PC-3 (cell line): ENCODE results near the gene WDFY3. TPM values are rescaled to one million over a fixed set of nuclear protein-coding genes. Genes with fewer than 3 reads are reported as not detected.

ENCODE experiments used
- ATAC-seq: fragments of 200-7000 bp; cut with Tn5 transposase; 2 replicates; pipeline ENCODE4 v1.9.1; 2020; ENCODE audit warnings: mild to moderate bottlenecking, moderate library complexity
- BruUV-seq: library from RNA; stranded (reverse); fragments of 400-500 nt; replicated peaks from 2 replicates; lab custom pipeline; 2021; lab: Mats Ljungman, UMichigan
- CTCF ChIA-PET: fragments of 300-600 bp; sonication (Branson Sonifier 250); formaldehyde crosslinking; loops from one replicate; lab custom pipeline; 2022; ENCODE audit warnings: antibody characterized with exemption; lab: Charles Lee
- POLR2A ChIA-PET: fragments of 300-600 bp; sonication (Branson Sonifier 250); formaldehyde crosslinking; loops from one replicate; lab custom pipeline; 2022; ENCODE audit warnings: antibody characterized with exemption; ENCODE audit not compliant: unreplicated experiment; lab: Charles Lee
- DNase-seq: peaks from one replicate; pipeline ENCODE4 v3.0.0-alpha.2; 2015
- H2AFZ ChIP-seq: fragments of 300-600 bp; sonication (generic); 2 replicates; pipeline ENCODE4 v1.6.0; 2016; ENCODE audit warnings: antibody characterized with exemption, low read length
- H3F3A ChIP-seq: fragments of 300-600 bp; sonication (generic); one replicate; pipeline ENCODE4 v1.6.0; 2017; ENCODE audit warnings: antibody characterized with exemption, low read length, control low read depth, mild to moderate bottlenecking; ENCODE audit not compliant: unreplicated experiment
- H3K27ac ChIP-seq: fragments of 300-600 bp; sonication (generic); 2 replicates; pipeline ENCODE4 v1.5.1; 2016; ENCODE audit warnings: mild to moderate bottlenecking, low read length
- H3K27me3 ChIP-seq: fragments of 300-600 bp; sonication (generic); 2 replicates; pipeline ENCODE4 v1.6.1; 2016; ENCODE audit warnings: low read length, mixed read lengths
- H3K36me3 ChIP-seq: fragments of 300-600 bp; sonication (generic); 2 replicates; pipeline ENCODE4 v1.6.1; 2016; ENCODE audit warnings: low read depth, mixed run types, low read length, mixed read lengths
- H3K4me1 ChIP-seq: fragments of 300-600 bp; sonication (generic); 2 replicates; pipeline ENCODE4 v1.5.1; 2016; ENCODE audit warnings: low read length; ENCODE audit not compliant: insufficient read depth
- H3K4me2 ChIP-seq: fragments of 300-600 bp; sonication (generic); 2 replicates; pipeline ENCODE4 v1.6.0; 2016; ENCODE audit warnings: low read length
- H3K4me3 ChIP-seq: fragments of 300-600 bp; sonication (generic); 2 replicates; pipeline ENCODE4 v1.5.1; 2016; ENCODE audit warnings: mild to moderate bottlenecking, low read length, mixed read lengths
- H3K79me2 ChIP-seq: fragments of 300-600 bp; sonication (generic); 2 replicates; pipeline ENCODE4 v1.6.1; 2017; ENCODE audit warnings: low read length, mixed read lengths
- H3K9ac ChIP-seq: fragments of 300-600 bp; sonication (generic); 2 replicates; pipeline ENCODE4 v1.6.0; 2016; ENCODE audit warnings: mild to moderate bottlenecking, low read length
- H3K9me2 ChIP-seq: fragments of 300-600 bp; sonication (generic); replicated peaks from 2 replicates; pipeline ENCODE4 v1.6.1; 2016; ENCODE audit warnings: mixed run types, low read length, mixed read lengths
- H3K9me3 ChIP-seq: fragments of 300-600 bp; sonication (generic); 2 replicates; pipeline ENCODE4 v1.6.1; 2016; ENCODE audit warnings: low read length, mixed read lengths
- H4K20me1 ChIP-seq: fragments of 300-600 bp; sonication (generic); 2 replicates; pipeline ENCODE4 v1.6.1; 2016; ENCODE audit warnings: low read length, mixed read lengths
- CTCF ChIP-seq: fragments of 300-600 bp; sonication (generic); conservative IDR thresholded peaks from 2 replicates; pipeline ENCODE4 v1.5.1; 2017; ENCODE audit warnings: antibody characterized with exemption, low read depth, mild to moderate bottlenecking, low read length
- EZH2 ChIP-seq: fragments of 300-600 bp; sonication (generic); IDR thresholded peaks from one replicate; pipeline ENCODE4 v1.6.1; 2017; ENCODE audit warnings: antibody characterized with exemption, mild to moderate bottlenecking, low read length; ENCODE audit not compliant: unreplicated experiment
- EZH2phosphoT487 ChIP-seq: fragments of 300-600 bp; sonication (generic); IDR thresholded peaks from 2 replicates; pipeline ENCODE4 v1.6.1; 2018; ENCODE audit warnings: mild to moderate bottlenecking, antibody characterized with exemption, low read length, borderline replicate concordance
- intact Hi-C: fragments of 100-400 bp; cut with micrococcal nuclease; formaldehyde crosslinking; loops from 2 replicates; pipeline ENCODE4 v1.9.0; 2023
- total RNA-seq: library from RNA; depleted of rRNA; stranded (reverse); fragments of >200 nt; gene quantifications from 2 replicates; pipeline ENCODE4 v1.2.3, GENCODE V29; 2014

WDFY3 gene
- total RNA-seq, 1 experiment from 2014 or later = 23.1 TPM

- ChIA-PET POLR2A (no interaction called here), CTCF (no interaction called here)
- intact Hi-C loops = loop anchor here (10.0 kb wide), 1 partner anchor 47 kb away; no protein-coding TSS in a partner anchor
- H3K4me1 ChIP-seq = peaks cover 9% of the 10 kb centered on the region; the same call in 1 of the 2 replicates
- TF ChIP-seq CTCF (no peak), EZH2 (no peak), EZH2phosphoT487 (no peak)
- no peak overlapping the region for H3K27ac ChIP-seq
- no peaks in the 10 kb centered on the region for H3K9me3 ChIP-seq
- H3F3A ChIP-seq = no peaks in the 10 kb centered on the region
- no TSS peak for BruUV-seq
- peaks cover 4% of the 10 kb centered on the region; the same call in 1 of the 2 replicates for H4K20me1 ChIP-seq
- ATAC-seq = no peak
- H2AFZ ChIP-seq = no peak overlapping the region
- peaks cover 88% of the 10 kb centered on the region for H3K79me2 ChIP-seq
- H3K27me3 ChIP-seq = no peaks in the 10 kb centered on the region
- DNase-seq = no peak
- H3K9me2 ChIP-seq = no peaks in the 10 kb centered on the region
- no peaks in the 10 kb centered on the region for H3K36me3 ChIP-seq
- H3K4me3 ChIP-seq = no peak overlapping the region
- no peak overlapping the region for H3K4me2 ChIP-seq
- no peak overlapping the region for H3K9ac ChIP-seq
These were observed 4.4 kb downstream of the WDFY3 start for GRCh38 chr4:84962102-84962501.

- intact Hi-C loops = no loop called here
- no peaks in the 10 kb centered on the region for H3K4me1 ChIP-seq
- no peaks in the 10 kb centered on the region for H3F3A ChIP-seq
- H3K27me3 ChIP-seq = no peaks in the 10 kb centered on the region
- POLR2A ChIA-PET = no interaction called here
- no peaks in the 10 kb centered on the region for H3K9me2 ChIP-seq
- H3K4me2 ChIP-seq = no peak overlapping the region
- ATAC-seq (no peak), DNase-seq (no peak)
- H3K36me3 ChIP-seq = no peaks in the 10 kb centered on the region
- H3K9ac ChIP-seq = no peak overlapping the region
- no peak overlapping the region for H3K27ac ChIP-seq
- no peaks in the 10 kb centered on the region for H3K9me3 ChIP-seq
- no peak overlapping the region for H2AFZ ChIP-seq
- H3K79me2 ChIP-seq = peaks cover 98% of the 10 kb centered on the region
- H4K20me1 ChIP-seq = peaks cover 4% of the 10 kb centered on the region; the same call in 1 of the 2 replicates
- no TSS peak for BruUV-seq
- H3K4me3 ChIP-seq = no peak overlapping the region
- CTCF ChIA-PET = no interaction called here
- TF ChIP-seq EZH2phosphoT487 = no peak
- no peak for TF ChIP-seq CTCF
- TF ChIP-seq EZH2 = no peak
These were observed 8.1 kb downstream of the WDFY3 start for GRCh38 chr4:84958434-84958833.

GRCh38 chr4:84957514-84958420 is 8.7 kb downstream of the WDFY3 start:
- Histone ChIP-seq H3K4me2 (no peak overlapping the region), H2AFZ (no peak overlapping the region), H3K4me1 (peaks cover 5% of the 10 kb centered on the region), H3F3A (peaks cover 4% of the 10 kb centered on the region), H3K27me3 (no peaks in the 10 kb centered on the region), H4K20me1 (peaks cover 7% of the 10 kb centered on the region; the same call in 1 of the 2 replicates), H3K27ac (no peak overlapping the region), H3K4me3 (no peak overlapping the region), H3K9me3 (no peaks in the 10 kb centered on the region), H3K9me2 (no peaks in the 10 kb centered on the region), H3K9ac (no peak overlapping the region), H3K36me3 (no peaks in the 10 kb centered on the region), H3K79me2 (peaks cover 98% of the 10 kb centered on the region)
- no TSS peak for BruUV-seq
- intact Hi-C loops = no loop called here
- TF ChIP-seq EZH2phosphoT487 (no peak), CTCF (no peak), EZH2 (no peak)
- ChIA-PET POLR2A (no interaction called here), CTCF (no interaction called here)
- DNase-seq = no peak
- no peak for ATAC-seq
